CD4-positive, alpha-beta T cell treated with Interleukin-21 for 1 hour (primary cell): Measurements from ENCODE around the gene ANKRD53.
A peak's percentile ranks its signal among the peaks of the same experiment; 100 is the strongest.
"Not testable (repeated sequence)": the region's sequence is repeated elsewhere in the genome, so short reads cannot be mapped to it uniquely, and the experiment has no call there.

Experiments used
- DNase-seq: peaks from one replicate; pipeline ENCODE4 v3.0.0-alpha.2; 2020

The ANKRD53 gene

GRCh38 chr2:71019989-71020388, 41.6 kb downstream of the ANKRD53 start:
- DNase-seq: not testable (repeated sequence)

GRCh38 chr2:71021394-71021793, 43.0 kb downstream of the ANKRD53 start:
- not testable (repeated sequence) for DNase-seq

GRCh38 chr2:71023553-71024243, 45.3 kb downstream of the ANKRD53 start:
- DNase-seq: peak; percentile 73
